Liver (tissue), 3 donors: ENCODE measurements around the gene NUDT1.

Experiments used
- HNF4A ChIP-seq, 2 donors: conservative IDR thresholded peaks; 2 replicates each; pipeline ENCODE4 v1.6.1; 2016; ENCODE audit warnings: antibody characterized with exemption in 2 of 2, mild to moderate bottlenecking in 2 of 2
- RAD21 ChIP-seq, 2 donors: IDR thresholded peaks; 2 replicates each; pipeline ENCODE4 v1.6.1; 2016; ENCODE audit warnings: antibody characterized with exemption in 2 of 2, mild to moderate bottlenecking in 2 of 2
- TAF1 ChIP-seq: conservative IDR thresholded peaks from 2 replicates; pipeline ENCODE4 v1.6.1; 2016; ENCODE audit warnings: antibody characterized with exemption, mild to moderate bottlenecking
- YY1 ChIP-seq: IDR thresholded peaks from 2 replicates; pipeline ENCODE4 v1.6.1; 2016; ENCODE audit warnings: antibody characterized with exemption, mild to moderate bottlenecking
- TF ChIP-seq, protein P1 (sequence below): fragments of 150-350 bp; IDR thresholded peaks from 2 replicates; pipeline ENCODE4 v1.5.1; 2017; ENCODE audit warnings: improper control_type of control experiment, low read depth, low read length; ENCODE audit not compliant: missing input control
- donor health status: healthy.
- donor health status: healthy.

DNA sequence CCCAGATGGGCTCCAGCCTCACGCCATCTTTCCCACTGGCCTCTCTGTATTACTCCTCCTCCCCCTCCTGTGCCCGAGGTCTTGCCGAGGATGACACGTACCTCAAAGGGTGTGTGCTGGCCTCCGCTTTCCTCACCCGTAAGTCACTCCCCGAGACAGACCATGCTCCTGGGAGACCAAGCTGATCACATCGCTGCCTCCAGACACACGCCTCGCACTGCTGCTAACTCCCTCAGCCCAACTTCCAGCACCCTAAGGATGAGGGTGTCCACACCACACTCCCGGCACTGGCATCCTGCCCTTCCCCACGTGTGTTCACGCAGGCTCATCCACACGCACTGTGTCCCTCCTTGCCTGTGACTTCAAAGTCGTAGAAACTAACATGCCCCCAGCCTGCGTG lies 33.3 kb upstream of the NUDT1 start:
- TF ChIP-seq YY1 = no peak
- TF ChIP-seq TAF1 = no peak
- no peak for TF ChIP-seq HNF4A (conservative IDR thresholded peaks at IDR 0.05)
- TF ChIP-seq, protein P1, sequence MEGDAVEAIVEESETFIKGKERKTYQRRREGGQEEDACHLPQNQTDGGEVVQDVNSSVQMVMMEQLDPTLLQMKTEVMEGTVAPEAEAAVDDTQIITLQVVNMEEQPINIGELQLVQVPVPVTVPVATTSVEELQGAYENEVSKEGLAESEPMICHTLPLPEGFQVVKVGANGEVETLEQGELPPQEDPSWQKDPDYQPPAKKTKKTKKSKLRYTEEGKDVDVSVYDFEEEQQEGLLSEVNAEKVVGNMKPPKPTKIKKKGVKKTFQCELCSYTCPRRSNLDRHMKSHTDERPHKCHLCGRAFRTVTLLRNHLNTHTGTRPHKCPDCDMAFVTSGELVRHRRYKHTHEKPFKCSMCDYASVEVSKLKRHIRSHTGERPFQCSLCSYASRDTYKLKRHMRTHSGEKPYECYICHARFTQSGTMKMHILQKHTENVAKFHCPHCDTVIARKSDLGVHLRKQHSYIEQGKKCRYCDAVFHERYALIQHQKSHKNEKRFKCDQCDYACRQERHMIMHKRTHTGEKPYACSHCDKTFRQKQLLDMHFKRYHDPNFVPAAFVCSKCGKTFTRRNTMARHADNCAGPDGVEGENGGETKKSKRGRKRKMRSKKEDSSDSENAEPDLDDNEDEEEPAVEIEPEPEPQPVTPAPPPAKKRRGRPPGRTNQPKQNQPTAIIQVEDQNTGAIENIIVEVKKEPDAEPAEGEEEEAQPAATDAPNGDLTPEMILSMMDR = no peak
- no peak for TF ChIP-seq RAD21 (IDR thresholded peaks at IDR 0.05)
